GM04504 (cell line): Measurements from ENCODE around the gene ADAMTS14.

Source experiments
- DNase-seq: peaks from one replicate; pipeline ENCODE4 v3.0.0-alpha.2; 2012; ENCODE audit warnings: low read depth

ADAMTS14 gene

GRCh38 chr10:70773965-70774809 lies 101.9 kb downstream of the ADAMTS14 start:
- DNase-seq, result no peak

GRCh38 chr10:70774810-70775678 lies 102.7 kb downstream of the ADAMTS14 start:
- DNase-seq, result no peak

- no peak for DNase-seq
These were observed 103.6 kb downstream of the ADAMTS14 start for GRCh38 chr10:70775679-70776454.

GRCh38 chr10:70776455-70777005 lies 104.2 kb downstream of the ADAMTS14 start:
- no peak for DNase-seq

GRCh38 chr10:70777063-70777875 lies 105.0 kb downstream of the ADAMTS14 start:
- no peak for DNase-seq

GRCh38 chr10:70778267-70778924 lies 106.1 kb downstream of the ADAMTS14 start:
- no peak for DNase-seq

GRCh38 chr10:70779088-70779487 lies 106.8 kb downstream of the ADAMTS14 start:
- DNase-seq, result no peak

GRCh38 chr10:70779511-70780369 lies 107.4 kb downstream of the ADAMTS14 start:
- DNase-seq, result no peak

GRCh38 chr10:70780370-70780760 lies 108.1 kb downstream of the ADAMTS14 start:
- no peak for DNase-seq

GRCh38 chr10:70780772-70781171 lies 108.5 kb downstream of the ADAMTS14 start:
- no peak for DNase-seq

- DNase-seq, result no peak
These were observed 109.2 kb downstream of the ADAMTS14 start for GRCh38 chr10:70781461-70782051.

GRCh38 chr10:70782086-70782745 lies 109.9 kb downstream of the ADAMTS14 start:
- DNase-seq, result no peak

- no peak for DNase-seq
These were observed 110.7 kb downstream of the ADAMTS14 start for GRCh38 chr10:70782746-70783680.

GRCh38 chr10:70784016-70784415 lies 111.7 kb downstream of the ADAMTS14 start:
- DNase-seq, result no peak

GRCh38 chr10:70784471-70784870 lies 112.2 kb downstream of the ADAMTS14 start:
- DNase-seq, result no peak

- no peak for DNase-seq
These were observed 112.9 kb downstream of the ADAMTS14 start, which contains the start of gene TBATA for GRCh38 chr10:70785190-70785589. Gene TBATA (minus strand): TSS chr10:70785377. CDS start chr10:70783379, 1,998 bp downstream.

GRCh38 chr10:70786799-70787415 lies 114.6 kb downstream of the ADAMTS14 start:
- no peak for DNase-seq
